Vagina (tissue), 2 donors: ENCODE results near the gene ACBD3. TPM values are rescaled to one million over a fixed set of nuclear protein-coding genes. Genes with fewer than 3 reads are reported as not detected.

Source experiments
- DNase-seq, 2 donors: peaks; one replicate each; pipeline ENCODE4 v3.0.0-alpha.2; 2017; ENCODE audit errors: extremely low spot score in 2 of 2
- H3K27ac ChIP-seq: fragments of 200-600 bp; sonication (generic); one replicate; pipeline ENCODE4 v1.5.1; 2019
- H3K27me3 ChIP-seq: fragments of 200-600 bp; sonication (generic); one replicate; pipeline ENCODE4 v1.5.1; 2019
- H3K36me3 ChIP-seq, 2 donors: fragments of 200-600 bp; sonication (generic); one replicate each; pipeline ENCODE4 v1.5.1; 2017 to 2019
- H3K4me1 ChIP-seq: fragments of 200-600 bp; sonication (generic); one replicate; pipeline ENCODE4 v1.5.1; 2019
- H3K4me3 ChIP-seq, 2 donors: fragments of 200-600 bp; sonication (generic); 1 replicate in 1 of 2; 2 replicates in 1 of 2; pipeline ENCODE4 v1.5.1; 2016 to 2019
- H3K9me3 ChIP-seq: fragments of 200-600 bp; sonication (generic); one replicate; pipeline ENCODE4 v1.5.1; 2019
- POLR2A ChIP-seq, 2 donors: fragments of 450-650 bp; IDR thresholded peaks; one replicate each; pipeline ENCODE4 v1.6.1; 2017; ENCODE audit warnings: antibody characterized with exemption in 2 of 2, mild to moderate bottlenecking in 2 of 2, moderate library complexity in 2 of 2
- POLR2AphosphoS5 ChIP-seq, 2 donors: sonication (generic); formaldehyde crosslinking; IDR thresholded peaks; one replicate each; pipeline ENCODE4 v1.9.0; 2017; ENCODE audit warnings: antibody characterized with exemption in 2 of 2, mild to moderate bottlenecking in 2 of 2, low read depth in 1 of 2; ENCODE audit not compliant: insufficient read depth in 1 of 2
- intact Hi-C: fragments of 100-400 bp; cut with DNase I; formaldehyde crosslinking; loops from one replicate; pipeline ENCODE4 v1.15.1; 2023
- total RNA-seq: library from RNA; depleted of rRNA; stranded (reverse); fragments of >200 nt; gene quantifications from one replicate; pipeline ENCODE4 v1.2.3, GENCODE V29; 2016
- TF ChIP-seq, protein P1 (sequence below), 3 experiments: fragments of 450-650 bp in 2 of 3; fragments of 200-600 bp in 1 of 3; sonication (generic) in 1 of 3; IDR thresholded peaks; one replicate each; pipeline ENCODE4 v1.5.1; 2017 to 2019; ENCODE audit warnings: antibody characterized with exemption in 3 of 3, mild to moderate bottlenecking in 2 of 3, moderate library complexity in 2 of 3

The ACBD3 gene
- total RNA-seq, 1 donor from 2014 or later, result 38.1 TPM

DNA sequence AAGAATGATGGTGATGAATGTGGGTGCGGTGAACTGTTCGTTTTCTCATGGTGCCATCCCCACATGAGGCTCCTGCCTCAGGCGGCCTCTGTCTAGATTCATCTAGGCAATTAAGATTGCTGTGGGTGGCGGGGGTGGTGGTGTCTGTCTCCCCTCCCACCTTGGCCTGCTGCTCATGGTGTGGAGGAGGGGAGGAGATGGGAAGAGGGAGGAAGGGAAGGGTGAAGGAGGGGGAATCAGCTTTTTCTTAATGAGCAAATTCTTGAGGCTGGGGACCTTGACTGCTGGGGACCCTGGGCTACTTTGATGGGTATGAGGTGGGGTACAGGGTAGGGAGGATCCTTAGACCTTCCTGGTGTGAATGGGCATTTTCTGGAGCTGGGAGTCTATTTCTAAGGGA, 68.2 kb downstream of the ACBD3 start:
- H3K27me3 ChIP-seq, result no peaks in the 10 kb centered on the region
- H3K9me3 ChIP-seq, result no peaks in the 10 kb centered on the region
- H3K27ac ChIP-seq, result no peak overlapping the region
- peaks cover 18% of the 10 kb centered on the region for H3K4me1 ChIP-seq
- no peak for TF ChIP-seq POLR2A (IDR thresholded peaks at IDR 0.05)
- no peak for TF ChIP-seq POLR2AphosphoS5 (IDR thresholded peaks at IDR 0.05; ENCODE audit: insufficient read depth in 1 of 2, low read depth in 1 of 2)
- TF ChIP-seq, protein P1, sequence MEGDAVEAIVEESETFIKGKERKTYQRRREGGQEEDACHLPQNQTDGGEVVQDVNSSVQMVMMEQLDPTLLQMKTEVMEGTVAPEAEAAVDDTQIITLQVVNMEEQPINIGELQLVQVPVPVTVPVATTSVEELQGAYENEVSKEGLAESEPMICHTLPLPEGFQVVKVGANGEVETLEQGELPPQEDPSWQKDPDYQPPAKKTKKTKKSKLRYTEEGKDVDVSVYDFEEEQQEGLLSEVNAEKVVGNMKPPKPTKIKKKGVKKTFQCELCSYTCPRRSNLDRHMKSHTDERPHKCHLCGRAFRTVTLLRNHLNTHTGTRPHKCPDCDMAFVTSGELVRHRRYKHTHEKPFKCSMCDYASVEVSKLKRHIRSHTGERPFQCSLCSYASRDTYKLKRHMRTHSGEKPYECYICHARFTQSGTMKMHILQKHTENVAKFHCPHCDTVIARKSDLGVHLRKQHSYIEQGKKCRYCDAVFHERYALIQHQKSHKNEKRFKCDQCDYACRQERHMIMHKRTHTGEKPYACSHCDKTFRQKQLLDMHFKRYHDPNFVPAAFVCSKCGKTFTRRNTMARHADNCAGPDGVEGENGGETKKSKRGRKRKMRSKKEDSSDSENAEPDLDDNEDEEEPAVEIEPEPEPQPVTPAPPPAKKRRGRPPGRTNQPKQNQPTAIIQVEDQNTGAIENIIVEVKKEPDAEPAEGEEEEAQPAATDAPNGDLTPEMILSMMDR (IDR thresholded peaks at IDR 0.05), result no peak
- no peak overlapping the region for H3K4me3 ChIP-seq
- DNase-seq, result no peak
- no peaks in the 10 kb centered on the region for H3K36me3 ChIP-seq
- intact Hi-C loops, result no loop called here

DNA sequence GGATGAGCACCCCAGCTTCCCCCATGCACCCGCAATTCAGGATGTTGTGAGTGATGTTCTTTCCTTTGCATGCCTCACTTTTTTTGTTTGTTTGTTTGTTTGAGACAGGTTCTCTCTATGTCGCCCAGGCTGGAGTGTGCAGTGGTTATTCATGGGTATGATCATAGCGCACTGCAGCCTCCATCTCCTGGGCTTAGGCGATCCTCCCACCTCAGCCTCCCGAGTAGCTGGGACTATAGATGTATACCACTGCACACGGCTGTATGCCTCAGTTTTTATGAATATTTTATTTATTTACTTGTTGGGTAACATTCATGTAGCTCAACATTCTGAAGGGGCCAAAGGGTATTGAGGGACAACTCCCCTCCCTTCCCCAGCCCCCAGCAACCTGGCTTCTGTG, 69.2 kb downstream of the ACBD3 start:
- Histone ChIP-seq H3K4me3 (no peak overlapping the region), H3K27ac (no peak overlapping the region), H3K9me3 (no peaks in the 10 kb centered on the region), H3K4me1 (peaks cover 8% of the 10 kb centered on the region), H3K27me3 (no peaks in the 10 kb centered on the region), H3K36me3 (no peaks in the 10 kb centered on the region)
- intact Hi-C loops, result no loop called here
- no peak for DNase-seq
- TF ChIP-seq POLR2AphosphoS5 (IDR thresholded peaks at IDR 0.05; ENCODE audit: insufficient read depth in 1 of 2, low read depth in 1 of 2) (no peak), POLR2A (IDR thresholded peaks at IDR 0.05) (no peak)
- TF ChIP-seq, protein P1 (IDR thresholded peaks at IDR 0.05), result no peak

- H3K9me3 ChIP-seq, result no peaks in the 10 kb centered on the region
- peaks cover 7% of the 10 kb centered on the region for H3K4me1 ChIP-seq
- TF ChIP-seq, protein P1 (IDR thresholded peaks at IDR 0.05), result no peak
- TF ChIP-seq POLR2AphosphoS5 (IDR thresholded peaks at IDR 0.05; ENCODE audit: insufficient read depth in 1 of 2, low read depth in 1 of 2) (no peak), POLR2A (IDR thresholded peaks at IDR 0.05) (no peak)
- DNase-seq, result no peak
- H3K4me3 ChIP-seq, result no peak overlapping the region
- H3K27me3 ChIP-seq, result no peaks in the 10 kb centered on the region
- H3K27ac ChIP-seq, result no peak overlapping the region
- no peaks in the 10 kb centered on the region for H3K36me3 ChIP-seq
- intact Hi-C loops, result no loop called here
These were observed 69.9 kb downstream of the ACBD3 start for GRCh38 chr1:226116673-226117072.

DNA sequence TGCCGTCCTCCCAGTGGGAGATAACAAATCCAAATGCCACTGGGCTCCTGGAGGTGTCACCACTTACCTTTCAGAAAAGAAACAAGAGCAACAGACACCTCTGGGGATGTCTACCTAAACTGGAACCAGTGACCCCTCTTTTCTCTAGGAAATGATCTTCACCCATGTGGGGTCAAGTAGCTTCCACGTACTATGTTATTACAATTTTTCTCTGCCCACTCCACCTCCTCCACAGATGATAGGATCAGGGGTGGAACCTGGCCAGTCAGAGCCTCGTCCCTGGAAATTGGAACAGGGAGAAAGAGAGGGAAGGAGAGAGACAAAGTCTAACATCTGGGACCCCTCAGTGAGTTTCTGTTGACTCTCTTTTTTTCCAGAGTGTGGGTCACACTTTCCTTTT, 73.9 kb downstream of the ACBD3 start:
- Histone ChIP-seq H3K9me3 (no peaks in the 10 kb centered on the region), H3K36me3 (no peaks in the 10 kb centered on the region), H3K4me1 (peaks cover 20% of the 10 kb centered on the region), H3K27ac (no peak overlapping the region), H3K4me3 (no peak overlapping the region), H3K27me3 (no peaks in the 10 kb centered on the region)
- no peak for DNase-seq
- intact Hi-C loops, result loop anchor here (5.0 kb wide), 1 partner anchor 110 kb away; no protein-coding TSS in a partner anchor
- TF ChIP-seq POLR2AphosphoS5 (IDR thresholded peaks at IDR 0.05; ENCODE audit: insufficient read depth in 1 of 2, low read depth in 1 of 2), result no peak
- TF ChIP-seq POLR2A (IDR thresholded peaks at IDR 0.05), result no peak
- TF ChIP-seq, protein P1 (IDR thresholded peaks at IDR 0.05), result no peak

DNA sequence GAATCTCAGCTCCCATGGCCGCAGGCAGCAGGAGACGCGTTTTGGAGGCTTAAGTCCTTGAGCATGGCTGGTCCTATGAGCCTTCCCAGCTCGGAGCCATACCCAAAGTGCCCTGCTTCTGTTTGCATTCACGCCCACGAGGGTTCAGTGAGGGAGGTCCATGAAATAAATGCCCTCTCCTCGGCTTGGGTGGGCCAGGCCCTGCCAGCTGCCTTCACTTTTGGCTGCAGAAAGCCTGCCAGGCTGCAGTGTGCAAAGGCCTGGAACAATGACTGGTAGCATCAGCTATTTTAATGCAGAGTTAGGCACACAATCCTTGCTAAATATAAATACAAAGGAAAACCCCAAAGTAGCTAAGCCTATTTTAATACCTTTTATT, 74.7 kb downstream of the ACBD3 start:
- no peak for DNase-seq
- no peaks in the 10 kb centered on the region for H3K36me3 ChIP-seq
- H3K4me3 ChIP-seq, result no peak overlapping the region
- no peak overlapping the region for H3K27ac ChIP-seq
- no peaks in the 10 kb centered on the region for H3K27me3 ChIP-seq
- no peaks in the 10 kb centered on the region for H3K9me3 ChIP-seq
- TF ChIP-seq POLR2AphosphoS5 (IDR thresholded peaks at IDR 0.05; ENCODE audit: insufficient read depth in 1 of 2, low read depth in 1 of 2) (no peak), POLR2A (IDR thresholded peaks at IDR 0.05) (no peak)
- TF ChIP-seq, protein P1 (IDR thresholded peaks at IDR 0.05), result no peak
- H3K4me1 ChIP-seq, result peaks cover 20% of the 10 kb centered on the region
- intact Hi-C loops, result loop anchor here (5.0 kb wide), 1 partner anchor 110 kb away; no protein-coding TSS in a partner anchor
